GM12891 (cell line): ENCODE results near the gene ERFL.

Experiments used
- PAX5 ChIP-seq: IDR thresholded peaks from 2 replicates; pipeline ENCODE4 v1.6.1; 2011; ENCODE audit warnings: low read length, moderate library complexity, mild to moderate bottlenecking; ENCODE audit not compliant: insufficient read depth, severe bottlenecking
- POLR2A ChIP-seq: IDR thresholded peaks from 2 replicates; pipeline ENCODE4 v1.6.1; 2011; ENCODE audit warnings: low read depth, low read length, control low read depth

DNA sequence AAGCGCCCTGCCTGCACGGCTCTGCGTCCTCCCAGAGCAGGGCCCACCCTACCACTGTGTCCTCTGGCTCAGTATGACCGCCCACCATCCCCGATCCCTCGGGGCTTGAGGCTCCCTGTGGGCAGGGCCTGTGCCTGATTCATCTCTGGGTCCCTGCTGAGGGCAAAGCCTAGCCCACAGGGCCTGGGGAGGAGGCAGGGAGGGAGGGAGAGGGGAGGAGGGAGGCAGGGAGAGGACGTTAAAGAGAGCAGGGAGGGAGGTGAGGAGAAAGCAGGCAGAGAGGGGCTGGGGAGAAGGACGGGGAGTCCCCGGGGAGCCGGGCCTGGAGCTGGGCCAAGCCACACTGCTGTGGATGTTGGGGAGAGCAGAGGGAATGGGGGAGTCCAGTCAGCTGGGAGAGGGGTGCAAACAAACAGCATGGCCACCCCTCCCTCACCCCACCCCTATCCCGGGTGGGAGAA is 4.0 kb upstream of the ERFL start:
- TF ChIP-seq PAX5, result no peak
- TF ChIP-seq POLR2A, result no peak
